GM12891 (cell line): Measurements from ENCODE around the gene HMCN2.

Experiments used
- DNase-seq: peaks from one replicate; pipeline ENCODE4 v3.0.0; 2011; ENCODE audit warnings: low spot score; ENCODE audit not compliant: insufficient read length
- FAIRE-seq: peaks from 2 replicates; lab custom pipeline; 2011; peaks lifted over from hg19 to GRCh38; lab: Jason Lieb, UNC
- PAX5 ChIP-seq: IDR thresholded peaks from 2 replicates; pipeline ENCODE4 v1.6.1; 2011; ENCODE audit warnings: low read length, moderate library complexity, mild to moderate bottlenecking; ENCODE audit not compliant: insufficient read depth, severe bottlenecking
- POLR2A ChIP-seq: IDR thresholded peaks from 2 replicates; pipeline ENCODE4 v1.6.1; 2011; ENCODE audit warnings: low read depth, low read length, control low read depth
- POLR2AphosphoS5 ChIP-seq: IDR thresholded peaks from 2 replicates; pipeline ENCODE4 v1.6.1; 2011; ENCODE audit warnings: low read depth, low read length, control low read depth
- POU2F2 ChIP-seq: IDR thresholded peaks from 2 replicates; pipeline ENCODE4 v1.6.1; 2011; ENCODE audit warnings: low read depth, mild to moderate bottlenecking, control low read depth, low read length, moderate library complexity
- SPI1 ChIP-seq: IDR thresholded peaks from 2 replicates; pipeline ENCODE4 v1.6.1; 2011; ENCODE audit warnings: low read depth, low read length, control low read depth
- TAF1 ChIP-seq: IDR thresholded peaks from 2 replicates; pipeline ENCODE4 v1.6.1; 2011; ENCODE audit warnings: low read depth, low read length, control low read depth

Gene HMCN2

DNA sequence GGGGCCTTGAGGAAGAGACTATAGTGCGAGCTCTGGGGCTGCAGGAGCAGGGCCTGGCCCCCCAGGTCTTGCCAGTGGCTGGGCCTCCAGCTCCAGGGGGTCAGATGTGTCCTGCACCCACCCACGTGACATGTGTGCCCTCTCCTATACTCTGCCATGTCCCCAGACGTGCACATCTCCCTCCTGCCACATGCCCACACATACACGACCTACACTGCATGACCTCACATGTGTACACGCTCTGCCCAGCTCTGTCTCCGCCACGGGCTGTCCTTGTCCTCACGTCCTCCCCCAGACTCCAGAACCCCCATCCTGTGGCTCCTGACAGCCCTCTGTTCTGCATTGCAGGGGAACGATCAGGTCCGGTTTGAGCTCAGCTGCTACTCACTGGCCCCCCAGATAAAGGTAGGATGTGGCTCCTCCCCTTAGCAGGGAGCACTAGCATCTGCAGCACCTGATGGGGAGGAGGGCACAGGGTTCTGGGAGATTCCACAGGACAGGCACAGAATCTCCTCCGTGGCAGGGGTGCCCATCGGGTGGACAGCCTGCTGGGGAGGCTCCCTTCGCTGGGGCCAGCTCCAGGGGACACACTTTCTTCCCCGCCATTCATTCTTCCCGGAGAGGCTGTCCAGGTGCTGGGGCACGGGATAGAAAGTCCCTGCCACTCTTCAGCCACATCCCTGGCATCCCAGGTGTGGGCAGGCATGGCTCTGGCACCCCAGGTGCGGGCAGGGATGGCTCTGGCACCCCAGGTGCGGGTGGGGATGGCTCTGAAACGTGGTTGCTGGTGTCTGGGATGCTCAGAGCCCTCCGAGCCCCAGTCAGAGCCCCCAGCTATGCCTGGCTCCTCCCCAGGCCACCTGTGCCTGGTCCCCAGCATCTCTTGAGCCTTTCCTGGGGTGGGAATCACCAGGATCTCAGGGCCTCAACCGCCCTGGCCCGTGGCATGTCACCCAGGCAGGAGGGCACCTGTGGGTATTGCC is 198.5 kb downstream of the HMCN2 start:
- no peak for DNase-seq
- FAIRE-seq = no peak
- no peak for TF ChIP-seq POLR2AphosphoS5
- no peak for TF ChIP-seq PAX5
- TF ChIP-seq POLR2A = no peak
- no peak for TF ChIP-seq POU2F2
- no peak for TF ChIP-seq TAF1
- no peak for TF ChIP-seq SPI1

DNA sequence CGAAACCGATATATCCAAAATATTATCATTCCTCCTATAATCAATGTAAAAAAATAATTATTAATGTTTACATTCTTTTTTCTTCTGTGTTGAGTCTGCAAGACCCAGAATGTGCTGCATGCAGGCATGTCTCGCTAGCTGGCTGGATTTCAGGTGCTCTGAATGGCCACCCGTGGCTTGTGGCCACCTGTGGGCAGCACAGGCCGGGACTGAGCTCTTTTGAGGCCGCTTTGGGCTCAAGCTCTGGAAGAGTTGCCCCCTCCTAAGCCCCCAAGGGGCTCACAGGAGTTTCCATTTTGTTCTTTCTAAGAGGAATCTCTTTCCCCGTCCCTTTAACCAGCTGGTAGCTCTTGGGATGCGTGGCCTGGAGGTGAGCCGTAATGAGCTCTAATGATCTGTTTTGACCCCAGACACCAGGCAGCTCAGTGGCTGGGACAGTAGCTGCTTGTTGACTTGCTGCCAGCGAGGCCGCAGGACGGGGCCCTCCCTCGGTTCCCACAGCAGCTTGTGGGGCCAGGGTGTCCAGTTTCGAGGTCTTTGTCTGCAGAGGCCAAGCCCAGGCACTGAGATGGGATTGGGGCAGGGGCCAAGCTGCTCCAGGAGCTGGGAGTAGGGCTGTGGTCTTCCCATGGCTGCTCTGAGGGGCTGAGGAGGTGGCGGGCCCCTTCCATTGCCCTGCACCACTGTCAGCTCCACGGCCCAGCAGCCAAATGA is 200.0 kb downstream of the HMCN2 start:
- no peak for FAIRE-seq
- TF ChIP-seq TAF1 (no peak), PAX5 (no peak), SPI1 (no peak), POLR2AphosphoS5 (no peak), POLR2A (no peak), POU2F2 (no peak)
- no peak for DNase-seq

DNA sequence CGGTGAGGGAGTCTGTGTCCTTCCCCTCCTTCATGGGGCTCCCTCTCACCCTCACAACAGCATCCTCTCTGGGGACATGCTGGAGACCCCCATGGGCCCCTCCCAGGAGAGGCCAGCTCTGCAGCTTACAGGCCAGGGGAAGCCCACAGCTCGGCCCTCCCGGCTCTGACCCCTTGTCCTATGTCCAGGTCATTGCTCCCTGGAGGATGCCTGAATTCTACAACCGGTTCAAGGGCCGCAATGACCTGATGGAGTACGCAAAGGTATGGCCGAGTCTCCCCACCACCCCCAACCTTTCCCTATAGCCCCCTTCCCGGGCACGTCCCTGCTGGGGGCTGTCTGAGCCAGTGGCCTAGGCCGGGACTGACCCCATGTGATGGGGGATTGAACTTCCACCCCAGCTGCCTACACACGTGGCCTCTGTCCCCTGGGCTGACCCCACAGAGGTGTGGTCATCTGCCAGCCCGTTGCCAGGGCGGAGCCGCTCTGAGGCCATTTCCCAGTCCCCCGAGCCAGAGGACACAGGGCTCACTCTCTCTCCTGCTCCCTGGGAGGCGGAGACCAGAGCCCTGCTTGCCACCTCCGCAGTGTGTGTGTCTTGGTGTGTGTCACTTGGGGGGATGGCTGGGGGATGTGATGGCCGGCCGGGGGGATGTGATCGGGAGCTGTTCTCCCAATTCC is 201.1 kb downstream of the HMCN2 start:
- DNase-seq (no peak), FAIRE-seq (no peak)
- TF ChIP-seq POLR2A = no peak
- no peak for TF ChIP-seq POLR2AphosphoS5
- TF ChIP-seq POU2F2 = no peak

DNA sequence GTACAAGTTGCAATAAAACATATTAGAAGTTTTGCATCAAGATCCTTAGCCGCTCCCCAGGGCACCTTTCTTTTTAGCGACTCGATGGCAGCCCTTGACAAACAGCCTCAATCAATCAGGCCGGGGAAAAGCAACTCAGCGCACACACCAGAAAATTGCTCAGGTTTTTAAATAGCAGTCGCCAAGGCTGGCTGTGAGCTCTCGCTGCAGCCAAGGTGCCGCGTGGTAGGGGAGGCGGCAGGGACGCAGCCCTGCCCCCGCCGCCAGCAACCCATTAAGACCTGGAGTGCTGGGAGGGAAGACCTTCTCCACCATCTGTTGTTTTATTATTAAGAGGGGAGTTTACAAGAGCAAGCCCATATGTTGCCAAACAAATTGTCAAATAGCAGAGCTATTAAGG is 201.8 kb downstream of the HMCN2 start:
- TF ChIP-seq POLR2A (no peak), POU2F2 (no peak), SPI1 (no peak), PAX5 (no peak), TAF1 (no peak), POLR2AphosphoS5 (no peak)
- FAIRE-seq (no peak), DNase-seq (no peak)

DNA sequence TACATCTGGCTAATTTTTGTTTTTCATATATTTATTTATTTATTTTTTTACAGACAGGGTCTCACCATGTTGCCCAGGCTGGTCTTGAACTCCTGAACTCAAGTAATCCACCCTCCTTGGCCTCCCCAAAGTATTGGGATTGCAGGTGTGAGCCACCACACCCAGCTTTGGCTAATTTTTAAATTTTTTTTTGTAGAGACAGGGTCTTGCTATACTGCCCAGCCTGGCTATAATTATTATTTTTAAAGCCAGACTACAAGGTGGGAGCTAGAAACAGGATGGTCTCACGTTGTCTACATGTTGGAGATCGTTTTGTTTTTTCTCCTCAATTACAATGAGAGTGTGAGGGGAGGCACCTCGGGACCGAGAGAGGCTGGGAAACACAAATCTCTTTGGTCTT is 203.0 kb downstream of the HMCN2 start:
- no peak for FAIRE-seq
- TF ChIP-seq POLR2AphosphoS5 = no peak
- no peak for TF ChIP-seq TAF1
- no peak for TF ChIP-seq POLR2A
- no peak for TF ChIP-seq POU2F2
- TF ChIP-seq SPI1 = no peak
- TF ChIP-seq PAX5 = no peak
- DNase-seq = no peak

DNA sequence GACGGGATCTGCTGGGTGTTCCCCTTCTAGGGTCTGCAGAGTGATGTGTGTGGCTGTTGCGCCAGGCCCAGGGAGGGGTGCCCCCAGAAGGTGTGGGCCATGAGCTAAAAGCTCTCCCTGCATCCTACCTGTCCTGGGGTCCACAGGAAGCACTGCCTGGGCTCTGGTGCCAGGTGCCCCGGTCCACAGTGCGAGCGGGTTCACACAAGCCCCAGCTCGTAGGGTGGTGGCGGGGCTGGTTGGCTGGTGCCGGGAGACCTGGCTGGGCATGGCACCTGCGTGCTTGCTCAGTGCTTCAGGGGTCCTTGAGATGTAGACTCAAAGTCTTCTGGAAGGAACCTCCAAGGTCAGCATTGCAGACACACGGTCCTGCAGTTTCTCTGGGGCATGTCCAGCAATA is 204.7 kb downstream of the HMCN2 start:
- TF ChIP-seq POLR2A = no peak
- TF ChIP-seq TAF1 = no peak
- TF ChIP-seq SPI1 = no peak
- no peak for TF ChIP-seq POU2F2
- TF ChIP-seq POLR2AphosphoS5 = no peak
- no peak for TF ChIP-seq PAX5
- DNase-seq (no peak), FAIRE-seq (no peak)

DNA sequence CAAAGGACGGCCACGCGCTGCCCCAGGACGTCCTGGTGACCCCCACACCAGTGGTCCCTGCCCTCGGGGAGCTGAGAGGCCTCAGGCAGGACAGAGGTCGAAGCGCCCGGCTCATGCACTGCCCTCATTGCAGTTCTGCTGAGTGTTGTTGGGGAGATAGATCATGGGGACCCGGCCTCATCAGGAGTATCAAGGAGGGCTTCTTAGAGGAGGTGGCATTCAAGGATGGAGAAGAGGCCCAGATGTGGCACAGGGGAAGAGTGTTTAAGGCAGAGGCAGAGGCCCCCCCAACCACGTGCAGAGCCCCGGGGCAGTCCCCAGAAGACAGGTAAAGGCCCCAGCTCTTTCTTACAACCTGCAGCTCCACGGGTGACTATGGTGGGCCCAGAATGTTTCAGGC is 205.4 kb downstream of the HMCN2 start:
- no peak for DNase-seq
- TF ChIP-seq TAF1 (no peak), POU2F2 (no peak), SPI1 (no peak), POLR2AphosphoS5 (no peak), POLR2A (no peak), PAX5 (no peak)

DNA sequence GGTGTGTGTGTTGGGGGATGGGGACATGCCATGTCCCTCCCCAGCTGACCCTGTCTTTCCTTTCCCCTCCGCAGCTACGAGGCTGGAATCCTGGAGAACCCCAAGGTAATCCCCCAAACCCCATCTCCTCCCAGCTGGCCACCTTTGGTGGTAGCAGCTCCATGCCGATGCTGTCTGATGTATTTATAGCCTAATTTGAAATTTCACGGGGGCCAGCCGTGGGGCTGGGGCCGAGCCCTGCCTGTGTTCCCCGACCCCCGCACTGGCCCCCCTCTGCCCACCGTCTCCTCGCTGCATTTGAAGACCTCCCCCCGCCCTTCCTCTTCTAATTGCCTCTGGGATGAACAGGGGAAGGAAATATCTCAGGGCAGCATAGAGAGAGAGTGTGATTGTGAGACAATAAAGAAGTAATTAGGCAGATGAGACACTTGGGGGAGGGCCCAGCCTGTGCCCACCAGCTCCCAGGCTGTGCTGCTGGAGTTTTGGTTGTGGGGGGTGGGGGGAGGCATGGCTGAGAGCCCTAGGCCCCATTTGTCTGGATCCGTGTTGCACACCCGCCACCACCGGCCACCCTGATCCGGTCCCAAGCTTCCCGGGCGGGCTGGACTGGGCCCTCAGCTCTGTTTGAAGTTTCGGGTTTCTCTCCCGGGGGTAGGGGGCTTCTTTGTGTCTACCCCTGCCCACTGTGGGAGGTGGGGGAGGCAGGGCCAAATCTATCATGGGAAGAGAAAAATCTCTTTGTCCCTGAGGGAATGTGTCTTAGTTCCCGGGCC is 206.0 kb downstream of the HMCN2 start:
- no peak for DNase-seq

More for the DNA sequence above, 205.4 kb downstream of the HMCN2 start:
- FAIRE-seq = no peak

More for the DNA sequence above, 206.0 kb downstream of the HMCN2 start:
- no peak for FAIRE-seq
- no peak for TF ChIP-seq SPI1
- no peak for TF ChIP-seq POLR2A
- TF ChIP-seq POLR2AphosphoS5 = no peak
- no peak for TF ChIP-seq POU2F2
- no peak for TF ChIP-seq PAX5
- no peak for TF ChIP-seq TAF1
